Measurements from ENCODE around the gene WASF3.

The WASF3 gene

GRCh38 chr13:26531742-26532141 lies 25.7 kb upstream of the WASF3 start:
- TF ChIP-seq SUZ12 (IDR thresholded peaks at IDR 0.05; ENCODE audit: extremely low read depth, insufficient read depth, insufficient read length) (no peak), ZNF274 (IDR thresholded peaks at IDR 0.05; ENCODE audit: low read depth, low read length) (no peak), YY1 (IDR thresholded peaks at IDR 0.05; ENCODE audit: insufficient read depth, insufficient read length) (no peak)
- Histone ChIP-seq H3K9me3 (ENCODE audit: insufficient read depth, low read length) (no peaks in the 10 kb centered on the region), H3K36me3 (ENCODE audit: insufficient read depth, insufficient read length, low read length) (no peaks in the 10 kb centered on the region), H3K27me3 (ENCODE audit: insufficient read depth, insufficient read length) (no peaks in the 10 kb centered on the region), H3K4me3 (ENCODE audit: insufficient read length, low read depth) (no peak overlapping the region), H3K4me1 (ENCODE audit: insufficient read depth, insufficient read length) (no peaks in the 10 kb centered on the region), H3K9ac (ENCODE audit: insufficient read length, low read depth) (no peak overlapping the region)
- DNase-seq (ENCODE audit: low read depth, low spot score) = no peak

- TF ChIP-seq SUZ12 (IDR thresholded peaks at IDR 0.05; ENCODE audit: extremely low read depth, insufficient read depth, insufficient read length) = no peak
- TF ChIP-seq ZNF274 (IDR thresholded peaks at IDR 0.05; ENCODE audit: low read depth, low read length) = no peak
Measured at GRCh38 chr13:26534036-26534726, 23.3 kb upstream of the WASF3 start.

DNA sequence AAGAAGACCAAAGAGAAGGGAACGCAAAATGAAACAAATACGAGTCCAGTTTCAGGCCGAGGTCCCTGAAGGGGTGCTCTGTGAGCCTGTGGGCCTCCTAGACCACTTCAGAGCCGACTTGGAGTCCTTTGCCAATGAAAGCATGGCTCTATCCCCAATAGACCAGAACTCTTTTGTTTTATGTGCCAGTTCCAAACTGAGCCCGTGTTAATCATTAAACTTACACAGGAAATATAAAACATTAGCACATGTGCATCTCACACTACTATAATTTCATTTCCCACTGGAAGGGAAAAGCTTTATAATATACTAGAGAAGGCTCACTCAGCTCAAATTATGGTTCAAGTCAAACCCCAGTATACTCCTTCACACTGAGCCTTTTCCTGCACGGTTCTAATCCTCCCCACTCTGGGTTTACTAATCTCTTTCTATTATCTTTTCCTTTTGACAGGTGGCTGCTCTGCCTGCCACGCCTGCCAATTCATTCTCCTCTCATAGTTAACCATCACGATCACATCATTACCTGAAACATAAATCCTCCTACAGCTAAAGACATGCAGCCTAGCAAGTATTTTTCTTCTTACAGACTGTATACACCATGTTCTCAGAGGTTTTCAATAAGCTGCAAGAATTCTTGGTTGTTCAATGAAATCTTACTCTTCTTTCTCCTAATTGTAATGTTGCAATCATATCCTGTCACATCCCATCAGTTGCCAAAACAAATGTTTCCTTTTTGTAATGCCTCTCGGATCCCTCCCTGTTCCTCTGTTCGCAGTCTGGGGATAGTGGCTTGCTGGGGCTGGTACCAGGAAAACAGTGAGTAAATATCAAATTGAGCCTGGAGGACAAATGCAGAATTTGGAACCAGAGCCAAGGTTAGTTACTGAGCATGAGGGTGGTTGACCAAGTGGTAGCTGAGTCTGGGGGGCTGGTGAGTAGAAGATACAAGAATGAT lies 18.8 kb upstream of the WASF3 start:
- TF ChIP-seq YY1 (IDR thresholded peaks at IDR 0.05; ENCODE audit: insufficient read depth, insufficient read length) (no peak), ZNF274 (IDR thresholded peaks at IDR 0.05; ENCODE audit: low read depth, low read length) (no peak), SUZ12 (IDR thresholded peaks at IDR 0.05; ENCODE audit: extremely low read depth, insufficient read depth, insufficient read length) (no peak)
- no peak for DNase-seq (ENCODE audit: low read depth, low spot score)

More at GRCh38 chr13:26534036-26534726, 23.3 kb upstream of the WASF3 start:
- H3K9me3 ChIP-seq (ENCODE audit: insufficient read depth, low read length) = no peaks in the 10 kb centered on the region
- no peak overlapping the region for H3K4me3 ChIP-seq (ENCODE audit: insufficient read length, low read depth)
- no peak overlapping the region for H3K9ac ChIP-seq (ENCODE audit: insufficient read length, low read depth)
- DNase-seq (ENCODE audit: low read depth, low spot score) = no peak
- no peaks in the 10 kb centered on the region for H3K36me3 ChIP-seq (ENCODE audit: insufficient read depth, insufficient read length, low read length)
- H3K4me1 ChIP-seq (ENCODE audit: insufficient read depth, insufficient read length) = no peaks in the 10 kb centered on the region
- no peaks in the 10 kb centered on the region for H3K27me3 ChIP-seq (ENCODE audit: insufficient read depth, insufficient read length)

GRCh38 chr13:26539738-26540292 lies 17.7 kb upstream of the WASF3 start:
- Histone ChIP-seq H3K4me1 (ENCODE audit: insufficient read depth, insufficient read length) (no peaks in the 10 kb centered on the region), H3K27me3 (ENCODE audit: insufficient read depth, insufficient read length) (no peaks in the 10 kb centered on the region), H3K4me3 (ENCODE audit: insufficient read length, low read depth) (no peak overlapping the region), H3K9me3 (ENCODE audit: insufficient read depth, low read length) (no peaks in the 10 kb centered on the region), H3K36me3 (ENCODE audit: insufficient read depth, insufficient read length, low read length) (no peaks in the 10 kb centered on the region), H3K9ac (ENCODE audit: insufficient read length, low read depth) (no peak overlapping the region)
- TF ChIP-seq SUZ12 (IDR thresholded peaks at IDR 0.05; ENCODE audit: extremely low read depth, insufficient read depth, insufficient read length) = no peak
- TF ChIP-seq ZNF274 (IDR thresholded peaks at IDR 0.05; ENCODE audit: low read depth, low read length) = no peak
- TF ChIP-seq YY1 (IDR thresholded peaks at IDR 0.05; ENCODE audit: insufficient read depth, insufficient read length) = no peak
- no peak for DNase-seq (ENCODE audit: low read depth, low spot score)

More for the DNA sequence above, 18.8 kb upstream of the WASF3 start:
- no peaks in the 10 kb centered on the region for H3K9me3 ChIP-seq (ENCODE audit: insufficient read depth, low read length)
- H3K36me3 ChIP-seq (ENCODE audit: insufficient read depth, insufficient read length, low read length) = no peaks in the 10 kb centered on the region
- H3K9ac ChIP-seq (ENCODE audit: insufficient read length, low read depth) = no peak overlapping the region
- no peak overlapping the region for H3K4me3 ChIP-seq (ENCODE audit: insufficient read length, low read depth)
- H3K4me1 ChIP-seq (ENCODE audit: insufficient read depth, insufficient read length) = no peaks in the 10 kb centered on the region
- H3K27me3 ChIP-seq (ENCODE audit: insufficient read depth, insufficient read length) = no peaks in the 10 kb centered on the region

- Histone ChIP-seq H3K27me3 (ENCODE audit: insufficient read depth, insufficient read length) (no peaks in the 10 kb centered on the region), H3K9me3 (ENCODE audit: insufficient read depth, low read length) (no peaks in the 10 kb centered on the region), H3K4me3 (ENCODE audit: insufficient read length, low read depth) (no peak overlapping the region), H3K36me3 (ENCODE audit: insufficient read depth, insufficient read length, low read length) (no peaks in the 10 kb centered on the region), H3K9ac (ENCODE audit: insufficient read length, low read depth) (no peak overlapping the region), H3K4me1 (ENCODE audit: insufficient read depth, insufficient read length) (no peaks in the 10 kb centered on the region)
- DNase-seq (ENCODE audit: low read depth, low spot score) = no peak
- no peak for TF ChIP-seq ZNF274 (IDR thresholded peaks at IDR 0.05; ENCODE audit: low read depth, low read length)
- TF ChIP-seq SUZ12 (IDR thresholded peaks at IDR 0.05; ENCODE audit: extremely low read depth, insufficient read depth, insufficient read length) = no peak
- TF ChIP-seq YY1 (IDR thresholded peaks at IDR 0.05; ENCODE audit: insufficient read depth, insufficient read length) = no peak
Measured at GRCh38 chr13:26540334-26540733, 17.1 kb upstream of the WASF3 start.

DNA sequence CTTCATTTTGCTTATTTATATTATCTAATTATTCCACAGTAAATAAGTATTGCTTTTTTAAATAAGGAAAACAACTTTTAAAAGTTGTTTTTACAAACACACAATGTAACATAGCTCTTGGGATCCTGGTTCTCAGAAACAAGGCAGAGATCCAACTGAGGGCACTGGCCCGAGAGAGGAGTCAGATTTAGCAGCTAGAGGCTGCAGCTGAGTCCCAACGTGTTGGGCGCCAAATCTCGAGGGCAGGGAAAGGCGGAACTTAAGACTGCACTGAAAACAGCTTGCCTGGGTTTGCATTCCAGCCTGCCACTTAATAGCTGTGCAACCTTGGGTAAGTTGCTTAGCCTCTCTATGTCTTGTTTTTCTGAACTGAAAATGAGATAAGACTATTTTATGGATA lies 16.4 kb upstream of the WASF3 start:
- Histone ChIP-seq H3K27me3 (ENCODE audit: insufficient read depth, insufficient read length) (no peaks in the 10 kb centered on the region), H3K9me3 (ENCODE audit: insufficient read depth, low read length) (no peaks in the 10 kb centered on the region), H3K4me3 (ENCODE audit: insufficient read length, low read depth) (no peak overlapping the region), H3K4me1 (ENCODE audit: insufficient read depth, insufficient read length) (no peaks in the 10 kb centered on the region), H3K9ac (ENCODE audit: insufficient read length, low read depth) (no peak overlapping the region), H3K36me3 (ENCODE audit: insufficient read depth, insufficient read length, low read length) (no peaks in the 10 kb centered on the region)
- TF ChIP-seq ZNF274 (IDR thresholded peaks at IDR 0.05; ENCODE audit: low read depth, low read length) (no peak), SUZ12 (IDR thresholded peaks at IDR 0.05; ENCODE audit: extremely low read depth, insufficient read depth, insufficient read length) (no peak), YY1 (IDR thresholded peaks at IDR 0.05; ENCODE audit: insufficient read depth, insufficient read length) (no peak)
- DNase-seq (ENCODE audit: low read depth, low spot score) = no peak
